Astrocyte of the cerebellum (primary cell): ENCODE measurements around the gene TNRC6B.

Experiments used
- DNase-seq: peaks from one replicate; pipeline ENCODE4 v3.0.0-alpha.2; 2011; ENCODE audit warnings: low read depth
- H3K4me3 ChIP-seq: 2 replicates; pipeline ENCODE4 v1.5.1; 2011; ENCODE audit warnings: mild to moderate bottlenecking, low read depth, low read length, moderate library complexity
- CTCF ChIP-seq: IDR thresholded peaks from 2 replicates; pipeline ENCODE4 v1.5.1; 2012; ENCODE audit warnings: low read length, low read depth, moderate library complexity, mild to moderate bottlenecking; ENCODE audit errors: missing control alignments
- in situ Hi-C: cut with HindIII; loops from 2 replicates; pipeline ENCODE4 v1.10.0; 2017; ENCODE audit warnings: low sequenced_read_pairs

The TNRC6B gene

GRCh38 chr22:40285513-40285912 is 107.8 kb downstream of the TNRC6B start:
- no peak for DNase-seq
- no peak overlapping the region for H3K4me3 ChIP-seq
- TF ChIP-seq CTCF = no peak
- in situ Hi-C loops = no loop called here

- no peak overlapping the region for H3K4me3 ChIP-seq
- no peak for TF ChIP-seq CTCF
- no peak for DNase-seq
- in situ Hi-C loops = loop anchor here (5.0 kb wide), 1 partner anchor 37 kb away; no protein-coding TSS in a partner anchor
These were observed 112.3 kb downstream of the TNRC6B start for GRCh38 chr22:40289991-40290459.

GRCh38 chr22:40290516-40290915 is 112.8 kb downstream of the TNRC6B start:
- in situ Hi-C loops = loop anchor here (5.0 kb wide), 1 partner anchor 37 kb away; no protein-coding TSS in a partner anchor
- H3K4me3 ChIP-seq = no peak overlapping the region
- DNase-seq = no peak
- TF ChIP-seq CTCF = no peak

GRCh38 chr22:40294696-40295095 is 117.0 kb downstream of the TNRC6B start:
- TF ChIP-seq CTCF = no peak
- H3K4me3 ChIP-seq = no peak overlapping the region
- DNase-seq = no peak
- in situ Hi-C loops = loop anchor here (5.0 kb wide), 1 partner anchor 33 kb away; no protein-coding TSS in a partner anchor

- in situ Hi-C loops = no loop called here
- TF ChIP-seq CTCF = no peak
- H3K4me3 ChIP-seq = no peak overlapping the region
- DNase-seq = no peak
These were observed 122.6 kb downstream of the TNRC6B start for GRCh38 chr22:40300316-40300715.

GRCh38 chr22:40300884-40301672 is 123.4 kb downstream of the TNRC6B start:
- no peak for DNase-seq
- TF ChIP-seq CTCF = no peak
- in situ Hi-C loops = no loop called here
- no peak overlapping the region for H3K4me3 ChIP-seq
